ENCODE measurements around the gene ADIPOR1. TPM values are rescaled to one million over a fixed set of nuclear protein-coding genes. Genes with fewer than 3 reads are reported as not detected.

The ADIPOR1 gene
- total RNA-seq, 1 donor from 2014 or later, result 38.0 TPM

DNA sequence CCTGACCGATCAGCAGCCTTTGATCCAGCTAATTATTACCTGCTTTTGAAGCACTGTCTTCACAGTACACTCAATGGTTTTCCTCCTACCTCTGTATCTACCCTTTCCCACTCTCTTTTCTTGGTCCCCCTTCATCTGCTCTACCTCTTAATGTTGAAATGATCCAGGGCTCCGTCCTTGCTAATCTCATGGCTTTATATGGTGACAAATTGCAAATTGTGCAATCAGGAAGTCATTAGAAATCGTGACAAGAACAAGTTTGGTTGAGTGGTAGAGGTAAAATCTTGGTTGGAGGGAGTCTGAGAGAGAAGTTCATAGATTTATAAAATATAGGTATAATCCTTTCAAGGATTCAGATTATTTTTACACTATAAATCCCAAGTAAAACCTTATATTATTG lies 18.5 kb upstream of the ADIPOR1 start:
- Mint-ChIP-seq H3K27me3 (ENCODE audit: low read depth) (peaks cover 72% of the 10 kb centered on the region), H3K27ac (no peak overlapping the region), H3K36me3 (no peaks in the 10 kb centered on the region), H3K4me3 (no peak overlapping the region), H3K9me3 (no peaks in the 10 kb centered on the region), H3K4me1 (no peaks in the 10 kb centered on the region)
- TF ChIP-seq CTCF (IDR thresholded peaks at IDR 0.05; ENCODE audit: unreplicated experiment), result no peak
- no peak for DNase-seq (ENCODE audit: low spot score in 2 of 2, unreplicated experiment in 2 of 2)

- DNase-seq (ENCODE audit: low spot score in 2 of 2, unreplicated experiment in 2 of 2), result no peak
- no peak overlapping the region for H3K27ac Mint-ChIP-seq
- H3K4me3 Mint-ChIP-seq, result no peak overlapping the region
- peaks cover 70% of the 10 kb centered on the region for H3K27me3 Mint-ChIP-seq (ENCODE audit: low read depth)
- H3K4me1 Mint-ChIP-seq, result no peaks in the 10 kb centered on the region
- H3K9me3 Mint-ChIP-seq, result no peaks in the 10 kb centered on the region
- no peaks in the 10 kb centered on the region for H3K36me3 Mint-ChIP-seq
- no peak for TF ChIP-seq CTCF (IDR thresholded peaks at IDR 0.05; ENCODE audit: unreplicated experiment)
These were observed 16.7 kb upstream of the ADIPOR1 start for GRCh38 chr1:202974856-202975255.

GRCh38 chr1:202972046-202972445 lies 13.9 kb upstream of the ADIPOR1 start:
- Mint-ChIP-seq H3K36me3 (no peaks in the 10 kb centered on the region), H3K27ac (no peak overlapping the region), H3K4me1 (peaks cover 13% of the 10 kb centered on the region)

DNA sequence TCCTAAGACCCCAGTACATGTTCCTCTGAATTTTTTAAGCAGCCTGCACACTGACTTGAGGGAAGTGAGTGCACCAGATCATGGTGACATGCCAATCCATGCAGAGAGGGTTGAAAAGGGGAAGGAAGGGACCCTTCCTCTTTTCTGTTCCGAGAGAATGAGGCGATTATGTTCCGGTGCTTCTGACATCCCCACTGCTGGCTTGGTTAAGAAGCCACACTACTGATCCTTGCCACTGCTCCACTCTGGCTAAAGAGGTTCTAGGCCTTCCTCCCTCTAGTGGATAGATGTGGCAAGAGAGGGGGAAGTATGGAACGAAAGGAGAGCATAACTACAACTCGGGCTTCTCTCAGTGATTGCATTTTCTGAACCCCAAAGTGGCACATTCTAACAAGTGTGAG lies 10.8 kb upstream of the ADIPOR1 start:
- H3K4me3 Mint-ChIP-seq, result peak overlapping the region; percentile 46
- no peaks in the 10 kb centered on the region for H3K36me3 Mint-ChIP-seq
- peak overlapping the region; percentile 21 for H3K27ac Mint-ChIP-seq
- no peaks in the 10 kb centered on the region for H3K9me3 Mint-ChIP-seq
- H3K27me3 Mint-ChIP-seq (ENCODE audit: low read depth), result peaks cover 27% of the 10 kb centered on the region
- DNase-seq (ENCODE audit: low spot score in 2 of 2, unreplicated experiment in 2 of 2), result no peak
- peaks cover 16% of the 10 kb centered on the region for H3K4me1 Mint-ChIP-seq
- TF ChIP-seq CTCF (IDR thresholded peaks at IDR 0.05; ENCODE audit: unreplicated experiment), result peak; percentile 26

More at GRCh38 chr1:202972046-202972445, 13.9 kb upstream of the ADIPOR1 start:
- DNase-seq (ENCODE audit: low spot score in 2 of 2, unreplicated experiment in 2 of 2), result no peak
- TF ChIP-seq CTCF (IDR thresholded peaks at IDR 0.05; ENCODE audit: unreplicated experiment), result no peak
- Mint-ChIP-seq H3K27me3 (ENCODE audit: low read depth) (peaks cover 48% of the 10 kb centered on the region), H3K9me3 (no peaks in the 10 kb centered on the region), H3K4me3 (no peak overlapping the region)

DNA sequence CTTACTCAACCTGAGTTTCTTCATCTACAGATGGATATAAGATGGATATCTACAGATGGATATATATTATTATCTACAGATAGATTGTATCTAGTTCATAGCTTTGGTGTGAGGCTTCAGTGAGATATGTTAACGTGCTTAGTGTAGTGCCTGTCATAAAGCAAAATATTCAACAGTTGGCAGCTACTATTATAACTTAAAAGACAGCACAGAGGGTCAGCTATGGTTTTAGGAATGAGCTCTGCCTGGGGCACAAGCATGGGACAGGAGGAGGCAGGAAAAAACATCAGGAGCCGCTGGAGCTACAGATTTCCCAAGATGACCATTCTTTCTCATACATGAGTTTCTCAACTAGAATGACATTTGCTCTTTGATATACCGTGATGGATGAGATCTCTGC lies 10.2 kb upstream of the ADIPOR1 start:
- H3K4me1 Mint-ChIP-seq, result peaks cover 16% of the 10 kb centered on the region
- DNase-seq (ENCODE audit: low spot score in 2 of 2, unreplicated experiment in 2 of 2), result no peak
- H3K9me3 Mint-ChIP-seq, result no peaks in the 10 kb centered on the region
- H3K27me3 Mint-ChIP-seq (ENCODE audit: low read depth), result peaks cover 21% of the 10 kb centered on the region
- peak overlapping the region; percentile 88 for H3K4me3 Mint-ChIP-seq
- no peak overlapping the region for H3K27ac Mint-ChIP-seq
- TF ChIP-seq CTCF (IDR thresholded peaks at IDR 0.05; ENCODE audit: unreplicated experiment), result no peak
- H3K36me3 Mint-ChIP-seq, result no peaks in the 10 kb centered on the region

GRCh38 chr1:202967684-202968281 lies 9.7 kb upstream of the ADIPOR1 start:
- no peaks in the 10 kb centered on the region for H3K9me3 Mint-ChIP-seq
- DNase-seq (ENCODE audit: low spot score in 2 of 2, unreplicated experiment in 2 of 2), result no peak
- peaks cover 16% of the 10 kb centered on the region for H3K27me3 Mint-ChIP-seq (ENCODE audit: low read depth)
- H3K4me1 Mint-ChIP-seq, result peaks cover 16% of the 10 kb centered on the region
- no peak for TF ChIP-seq CTCF (IDR thresholded peaks at IDR 0.05; ENCODE audit: unreplicated experiment)
- H3K27ac Mint-ChIP-seq, result peak overlapping the region; percentile 83
- peak overlapping the region; percentile 88 for H3K4me3 Mint-ChIP-seq
- no peaks in the 10 kb centered on the region for H3K36me3 Mint-ChIP-seq
